Astrocyte of the cerebellum (primary cell): ENCODE data around the gene SPTBN1.

Source experiments
- DNase-seq: peaks from one replicate; pipeline ENCODE4 v3.0.0-alpha.2; 2011; ENCODE audit warnings: low read depth
- H3K4me3 ChIP-seq: 2 replicates; pipeline ENCODE4 v1.5.1; 2011; ENCODE audit warnings: mild to moderate bottlenecking, low read depth, low read length, moderate library complexity
- in situ Hi-C: cut with HindIII; loops from 2 replicates; pipeline ENCODE4 v1.10.0; 2017; ENCODE audit warnings: low sequenced_read_pairs
- TF ChIP-seq, protein P1 (sequence below): IDR thresholded peaks from 2 replicates; pipeline ENCODE4 v1.5.1; 2012; ENCODE audit warnings: low read length, low read depth, moderate library complexity, mild to moderate bottlenecking; ENCODE audit errors: missing control alignments

SPTBN1 gene

DNA sequence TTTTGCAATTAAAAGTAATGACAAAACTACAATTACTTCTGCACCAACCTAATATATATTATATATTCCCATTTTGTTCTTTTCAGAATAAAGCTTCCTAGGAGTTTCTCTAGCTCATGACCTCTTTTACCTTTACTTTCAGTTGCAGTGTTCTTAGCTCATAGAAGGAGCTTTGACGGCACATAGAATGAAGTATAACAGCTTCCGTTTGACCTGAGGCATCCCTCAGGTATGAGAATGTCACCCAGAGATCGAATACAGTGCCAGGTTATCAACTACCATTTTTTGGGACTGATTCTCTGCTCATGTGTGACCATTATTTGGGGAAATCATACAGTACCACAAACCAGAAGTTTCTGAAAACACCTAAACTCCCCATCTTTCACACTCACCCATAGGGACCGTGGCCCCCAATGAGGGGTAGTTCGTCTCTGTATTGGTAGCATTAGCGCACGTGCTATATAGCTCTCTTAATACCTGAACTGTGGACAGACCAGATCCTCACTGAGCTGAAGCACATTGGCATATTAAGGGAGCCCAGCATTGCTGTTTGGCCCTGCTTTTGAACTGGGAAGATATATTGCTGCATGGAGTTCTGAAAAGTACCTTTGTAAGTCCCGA is 123.0 kb downstream of the SPTBN1 start:
- H3K4me3 ChIP-seq, result no peak overlapping the region
- TF ChIP-seq, protein P1, sequence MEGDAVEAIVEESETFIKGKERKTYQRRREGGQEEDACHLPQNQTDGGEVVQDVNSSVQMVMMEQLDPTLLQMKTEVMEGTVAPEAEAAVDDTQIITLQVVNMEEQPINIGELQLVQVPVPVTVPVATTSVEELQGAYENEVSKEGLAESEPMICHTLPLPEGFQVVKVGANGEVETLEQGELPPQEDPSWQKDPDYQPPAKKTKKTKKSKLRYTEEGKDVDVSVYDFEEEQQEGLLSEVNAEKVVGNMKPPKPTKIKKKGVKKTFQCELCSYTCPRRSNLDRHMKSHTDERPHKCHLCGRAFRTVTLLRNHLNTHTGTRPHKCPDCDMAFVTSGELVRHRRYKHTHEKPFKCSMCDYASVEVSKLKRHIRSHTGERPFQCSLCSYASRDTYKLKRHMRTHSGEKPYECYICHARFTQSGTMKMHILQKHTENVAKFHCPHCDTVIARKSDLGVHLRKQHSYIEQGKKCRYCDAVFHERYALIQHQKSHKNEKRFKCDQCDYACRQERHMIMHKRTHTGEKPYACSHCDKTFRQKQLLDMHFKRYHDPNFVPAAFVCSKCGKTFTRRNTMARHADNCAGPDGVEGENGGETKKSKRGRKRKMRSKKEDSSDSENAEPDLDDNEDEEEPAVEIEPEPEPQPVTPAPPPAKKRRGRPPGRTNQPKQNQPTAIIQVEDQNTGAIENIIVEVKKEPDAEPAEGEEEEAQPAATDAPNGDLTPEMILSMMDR, result no peak
- no peak for DNase-seq
- in situ Hi-C loops, result no loop called here

GRCh38 chr2:54579682-54580620 is 123.8 kb downstream of the SPTBN1 start:
- TF ChIP-seq, protein P1, result no peak
- DNase-seq, result no peak
- in situ Hi-C loops, result no loop called here
- no peak overlapping the region for H3K4me3 ChIP-seq

GRCh38 chr2:54581326-54582039 is 125.4 kb downstream of the SPTBN1 start:
- H3K4me3 ChIP-seq, result no peak overlapping the region
- TF ChIP-seq, protein P1, result no peak
- DNase-seq, result no peak
- in situ Hi-C loops, result no loop called here

GRCh38 chr2:54582987-54583386 is 126.9 kb downstream of the SPTBN1 start:
- H3K4me3 ChIP-seq, result no peak overlapping the region
- TF ChIP-seq, protein P1, result no peak
- in situ Hi-C loops, result no loop called here
- no peak for DNase-seq

- H3K4me3 ChIP-seq, result no peak overlapping the region
- in situ Hi-C loops, result no loop called here
- TF ChIP-seq, protein P1, result no peak
Observed at GRCh38 chr2:54584598-54584997, 128.5 kb downstream of the SPTBN1 start.

DNA sequence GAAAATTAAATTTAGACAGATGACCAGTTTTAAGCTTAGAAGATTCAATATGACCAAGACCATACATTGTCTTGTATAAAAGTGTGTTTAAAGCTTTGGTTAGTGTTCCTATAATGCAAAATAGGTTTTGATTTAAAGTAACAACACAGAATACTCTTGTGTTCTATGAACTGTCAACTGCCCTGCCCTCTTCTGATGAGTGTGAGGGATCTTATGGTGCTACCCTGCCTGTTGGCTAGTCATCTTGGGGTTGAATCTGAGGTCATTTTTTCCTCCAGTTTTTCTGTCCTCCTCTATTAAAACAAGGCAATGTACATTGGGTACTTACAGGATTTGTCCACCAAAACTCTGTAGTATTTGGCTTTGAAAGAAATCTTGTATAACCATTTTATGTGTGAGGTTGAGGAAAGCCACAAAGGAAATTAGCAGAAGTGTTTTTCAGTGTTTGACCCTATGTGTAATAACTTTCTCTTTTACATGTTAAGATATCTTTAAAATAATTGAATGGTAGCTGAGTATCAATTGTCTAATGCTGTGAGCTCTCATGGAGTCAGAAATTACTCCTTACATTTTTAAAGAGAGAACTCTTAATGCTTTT is 129.1 kb downstream of the SPTBN1 start:
- TF ChIP-seq, protein P1, result no peak
- DNase-seq, result no peak
- H3K4me3 ChIP-seq, result no peak overlapping the region
- in situ Hi-C loops, result no loop called here

More at GRCh38 chr2:54584598-54584997, 128.5 kb downstream of the SPTBN1 start:
- DNase-seq, result no peak
